HepG2 (cell line): ENCODE results near the gene TUT1. TPM values are rescaled to one million over a fixed set of nuclear protein-coding genes. Genes with fewer than 3 reads are reported as not detected.

Experiments
- AGO2 ChIP-seq: fragments of 200-400 bp; formaldehyde crosslinking; optimal IDR thresholded peaks from 2 replicates; pipeline ENCODE3; 2017; ENCODE audit warnings: mild to moderate bottlenecking, low read depth, low read length, moderate library complexity
- BCLAF1 ChIP-seq: fragments of 450-650 bp; IDR thresholded peaks from 2 replicates; pipeline ENCODE4 v1.6.1; 2017; ENCODE audit warnings: mild to moderate bottlenecking
- CBX2 ChIP-seq, 2 experiments: fragments of 200-600 bp in 1 of 2; sonication (generic); formaldehyde crosslinking in 1 of 2; IDR thresholded peaks; 2 replicates each; pipeline versions ENCODE4 v1.7.0 to v1.8.1; 2018 to 2022; ENCODE audit warnings: low read depth in 2 of 2, low read length in 1 of 2, mild to moderate bottlenecking in 1 of 2, missing genetic modification reagents in 1 of 2
- DDIT3 ChIP-seq: sonication (generic); formaldehyde crosslinking; IDR thresholded peaks from 2 replicates; pipeline ENCODE4 v1.4.0; 2020; ENCODE audit warnings: mild to moderate bottlenecking, missing genetic modification reagents
- MTA1 ChIP-seq: sonication (generic); formaldehyde crosslinking; IDR thresholded peaks from 2 replicates; pipeline ENCODE4 v1.4.0; 2020; ENCODE audit warnings: missing genetic modification reagents, mild to moderate bottlenecking, borderline replicate concordance
- SNAPC5 ChIP-seq: sonication (generic); formaldehyde crosslinking; IDR thresholded peaks from 2 replicates; pipeline ENCODE4 v1.8.1; 2023; ENCODE audit warnings: mild to moderate bottlenecking, missing genetic modification reagents, borderline replicate concordance
- ZNF256 ChIP-seq: sonication (generic); formaldehyde crosslinking; conservative IDR thresholded peaks from 2 replicates; pipeline ENCODE4 v1.4.0; 2020; ENCODE audit warnings: missing genetic modification reagents
- ZNF407 ChIP-seq: sonication (generic); formaldehyde crosslinking; IDR thresholded peaks from one replicate; pipeline ENCODE4 v1.5.1; 2020; ENCODE audit warnings: mild to moderate bottlenecking, missing genetic modification reagents; ENCODE audit errors: not compliant biosample characterization
- ZNF629 ChIP-seq: sonication (generic); formaldehyde crosslinking; conservative IDR thresholded peaks from 2 replicates; pipeline ENCODE4 v1.5.0; 2020; ENCODE audit warnings: missing genetic modification reagents
- ZNF737 ChIP-seq: sonication (generic); formaldehyde crosslinking; IDR thresholded peaks from 2 replicates; pipeline ENCODE4 v1.5.0; 2020; ENCODE audit warnings: missing genetic modification reagents, mild to moderate bottlenecking, borderline replicate concordance
- ZSCAN12 ChIP-seq: sonication (generic); formaldehyde crosslinking; IDR thresholded peaks from 2 replicates; pipeline ENCODE4 v1.9.0; 2021; ENCODE audit warnings: mild to moderate bottlenecking, missing genetic modification reagents
- polyA plus RNA-seq, 8 experiments: library from polyadenylated mRNA; depleted of rRNA in 3 of 8; stranded (reverse) in 7 of 8; unstranded in 1 of 8; fragments of >200 nt; fragmentation: Illumina TruSeq in 4 of 8; extraction: Trizol in 4 of 8; gene quantifications; 2 replicates each; pipeline versions ENCODE4 v1.2.1 to v1.2.3, GENCODE V29; 2011 to 2016; ENCODE audit warnings: low read depth in 4 of 8, missing spikeins in 1 of 8, mixed read lengths in 1 of 8; ENCODE audit not compliant: insufficient read depth in 1 of 8
- total RNA-seq, 5 experiments: library from RNA; depleted of rRNA; stranded (reverse); fragments of >200 nt; fragmentation: Illumina TruSeq; extraction: Trizol; gene quantifications; 2 replicates each; pipeline ENCODE4 v1.2.3, GENCODE V29; 2016; ENCODE audit warnings: low read depth in 1 of 5
- TF ChIP-seq, protein P1 (sequence below), 2 experiments: fragments of 450-650 bp in 1 of 2; sonication (generic) in 1 of 2; formaldehyde crosslinking; IDR thresholded peaks; 2 replicates each; pipeline versions ENCODE4 v1.5.0 to v1.8.0; 2020 to 2022; ENCODE audit warnings: mild to moderate bottlenecking in 1 of 2, missing genetic modification reagents in 1 of 2

TUT1 gene
- total and polyA plus RNA-seq, 2 of the 13 experiments (the other 11 are each of a cell fraction or from before 2014, with no cell fraction given), result 9.7 to 14.3 TPM

GRCh38 chr11:62573592-62574362 lies 17.5 kb downstream of the TUT1 start, which contains the start of gene EEF1G (continued):
- TF ChIP-seq, protein P1, sequence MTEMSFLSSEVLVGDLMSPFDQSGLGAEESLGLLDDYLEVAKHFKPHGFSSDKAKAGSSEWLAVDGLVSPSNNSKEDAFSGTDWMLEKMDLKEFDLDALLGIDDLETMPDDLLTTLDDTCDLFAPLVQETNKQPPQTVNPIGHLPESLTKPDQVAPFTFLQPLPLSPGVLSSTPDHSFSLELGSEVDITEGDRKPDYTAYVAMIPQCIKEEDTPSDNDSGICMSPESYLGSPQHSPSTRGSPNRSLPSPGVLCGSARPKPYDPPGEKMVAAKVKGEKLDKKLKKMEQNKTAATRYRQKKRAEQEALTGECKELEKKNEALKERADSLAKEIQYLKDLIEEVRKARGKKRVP (CRISPR knock-in tag; IDR thresholded peaks at IDR 0.05), result no peak
- TF ChIP-seq SNAPC5 (CRISPR knock-in tag) (no peak), BCLAF1 (no peak), ZSCAN12 (CRISPR knock-in tag) (no peak), CBX2 (IDR thresholded peaks at IDR 0.05; ENCODE audit: low read depth, low read length) (no peak), CBX2 (CRISPR knock-in tag; IDR thresholded peaks at IDR 0.05; ENCODE audit: low read depth) (no peak), DDIT3 (CRISPR knock-in tag) (no peak), ZNF256 (CRISPR knock-in tag) (peak; percentile 59; the same call in 1 of the 2 replicates), AGO2 (no peak), ZNF407 (CRISPR knock-in tag) (no peak), MTA1 (CRISPR knock-in tag) (no peak), ZNF629 (CRISPR knock-in tag) (no peak), ZNF737 (no peak)
